ENCODE results near the gene PIGO. TPM values are rescaled to one million over a fixed set of nuclear protein-coding genes. Genes with fewer than 3 reads are reported as not detected.

The PIGO gene
- total and polyA plus RNA-seq, 2 of the 8 experiments (the other 6 are each of a cell fraction or from before 2014, with no cell fraction given): 20.5 to 31.3 TPM

- TF ChIP-seq CHD7 (IDR thresholded peaks at IDR 0.05; ENCODE audit: insufficient replicate concordance, low read length) (no peak), SUZ12 (IDR thresholded peaks at IDR 0.05; ENCODE audit: low read length) (no peak), SIX5 (IDR thresholded peaks at IDR 0.05; ENCODE audit: low read depth, low read length) (no peak), SP1 (IDR thresholded peaks at IDR 0.05; ENCODE audit: low read depth, low read length) (no peak), RXRA (IDR thresholded peaks at IDR 0.05; ENCODE audit: insufficient read depth, low read depth, low read length) (no peak), SAP30 (IDR thresholded peaks at IDR 0.05; ENCODE audit: insufficient read depth, insufficient replicate concordance, low read length) (no peak), MAFK (IDR thresholded peaks at IDR 0.05; ENCODE audit: low read depth, low read length) (no peak)
Observed at GRCh38 chr9:35091536-35091935, 4.9 kb downstream of the PIGO start (continued).
